GM12864 (cell line): ENCODE data around the gene TMEM256.

Experiments used
- DNase-seq: peaks from one replicate; pipeline ENCODE4 v3.0.0-alpha.2; 2011; ENCODE audit warnings: low read depth
- H3K4me3 ChIP-seq: 2 replicates; pipeline ENCODE4 v1.5.1; 2011; ENCODE audit warnings: mild to moderate bottlenecking, low read depth, low read length, control low read depth
- CTCF ChIP-seq: IDR thresholded peaks from 2 replicates; pipeline ENCODE4 v1.5.1; 2011; ENCODE audit warnings: low read depth, mild to moderate bottlenecking, moderate library complexity, low read length, control low read depth, inconsistent platforms; ENCODE audit errors: missing control alignments

The TMEM256 gene

GRCh38 chr17:7408252-7408727 lies 4.4 kb upstream of the TMEM256 start:
- no peak for DNase-seq
- no peak overlapping the region for H3K4me3 ChIP-seq
- TF ChIP-seq CTCF, result no peak

GRCh38 chr17:7407485-7408251 lies 3.8 kb upstream of the TMEM256 start, which contains the start of gene NLGN2:
NLGN2 (plus strand) TSS chr17:7407845; CDS start chr17:7408256, 411 bp downstream.
- no peak for DNase-seq
- TF ChIP-seq CTCF, result no peak
- no peak within 1 kb of the TSS for H3K4me3 ChIP-seq

GRCh38 chr17:7407082-7407481 lies 3.2 kb upstream of the TMEM256 start:
- DNase-seq, result no peak
- H3K4me3 ChIP-seq, result no peak overlapping the region
- TF ChIP-seq CTCF, result no peak

- no peak for TF ChIP-seq CTCF
- no peak overlapping the region for H3K4me3 ChIP-seq
- DNase-seq, result no peak
These were observed 2.4 kb upstream of the TMEM256 start for GRCh38 chr17:7406235-7406825.

GRCh38 chr17:7405350-7406234 lies 1.7 kb upstream of the TMEM256 start:
- no peak overlapping the region for H3K4me3 ChIP-seq
- TF ChIP-seq CTCF, result no peak
- no peak for DNase-seq

- no peak for DNase-seq
These were observed 946 bp upstream of the TMEM256 start for GRCh38 chr17:7404737-7405349.

More at GRCh38 chr17:7404737-7405349, 946 bp upstream of the TMEM256 start:
- TF ChIP-seq CTCF, result no peak
- H3K4me3 ChIP-seq, result peak overlapping the region; percentile 92
